HEK293 (cell line): ENCODE measurements around the gene SETD7.

Source experiments
- CTCF ChIA-PET: fragments of 350-600 bp; formaldehyde crosslinking; extraction: SDS; loops from one replicate; lab custom pipeline; 2021; ENCODE audit warnings: antibody characterized with exemption; lab: Yijun Ruan, JAX
- POLR2A ChIA-PET: fragments of 300-600 bp; formaldehyde crosslinking; extraction: SDS; loops from one replicate; lab custom pipeline; 2020; ENCODE audit warnings: antibody characterized with exemption, inconsistent platforms; lab: Yijun Ruan, JAX
- H3K27ac ChIP-seq: fragments of 200-500 bp; sonication (Bioruptor generic); 2 replicates; pipeline ENCODE4 v1.5.1; 2014; ENCODE audit warnings: low read depth, low read length, control low read depth, inconsistent platforms; ENCODE audit errors: extremely low read depth
- H3K36me3 ChIP-seq, 2 experiments: fragments of 200-500 bp in 1 of 2; sonication (Bioruptor generic) in 1 of 2; 1 replicate in 1 of 2; 2 replicates in 1 of 2; pipeline ENCODE4 v1.5.1; 2014 to 2017; ENCODE audit warnings: inconsistent platforms in 2 of 2, low read length in 2 of 2; ENCODE audit not compliant: control insufficient read depth in 2 of 2, insufficient read depth in 1 of 2
- H3K4me1 ChIP-seq: fragments of 200-500 bp; sonication (Bioruptor generic); 2 replicates; pipeline ENCODE4 v1.5.1; 2014; ENCODE audit warnings: mild to moderate bottlenecking, low read length, inconsistent platforms; ENCODE audit not compliant: control insufficient read depth, insufficient read depth
- H3K4me3 ChIP-seq: 2 replicates; pipeline ENCODE4 v1.5.1; 2011; ENCODE audit warnings: low read depth, mild to moderate bottlenecking, control low read depth, low read length, moderate library complexity
- H3K9me3 ChIP-seq: fragments of 200-500 bp; sonication (Bioruptor generic); 2 replicates; pipeline ENCODE4 v1.5.1; 2014; ENCODE audit warnings: low read depth, low read length, inconsistent platforms; ENCODE audit not compliant: control insufficient read depth, insufficient read depth
- FEZF1 ChIP-seq: fragments of 450-650 bp; formaldehyde crosslinking; IDR thresholded peaks from 2 replicates; pipeline ENCODE4 v1.5.1; 2016; ENCODE audit warnings: missing biosample characterization, missing genetic modification characterization
- HOXA7 ChIP-seq: sonication (generic); formaldehyde crosslinking; IDR thresholded peaks from 2 replicates; pipeline ENCODE4 v1.8.1; 2022; ENCODE audit warnings: missing genetic modification reagents, borderline replicate concordance
- KLF9 ChIP-seq: fragments of 450-650 bp; formaldehyde crosslinking; IDR thresholded peaks from 2 replicates; pipeline ENCODE4 v1.5.1; 2016; ENCODE audit warnings: missing biosample characterization, missing genetic modification characterization, low read depth
- OSR2 ChIP-seq: fragments of 450-650 bp; formaldehyde crosslinking; IDR thresholded peaks from 2 replicates; pipeline ENCODE4 v1.5.1; 2016; ENCODE audit warnings: missing biosample characterization, missing genetic modification characterization
- PRDM1 ChIP-seq: fragments of 450-650 bp; formaldehyde crosslinking; IDR thresholded peaks from 2 replicates; pipeline ENCODE4; 2016; ENCODE audit warnings: missing biosample characterization, missing genetic modification characterization
- TCF7L2 ChIP-seq: IDR thresholded peaks from 2 replicates; pipeline ENCODE4 v1.6.1; 2011; ENCODE audit warnings: low read depth, mild to moderate bottlenecking, inconsistent platforms, low read length, moderate library complexity, borderline replicate concordance
- ZBTB48 ChIP-seq: fragments of 450-650 bp; formaldehyde crosslinking; IDR thresholded peaks from 2 replicates; pipeline ENCODE4 v1.5.1; 2016; ENCODE audit warnings: missing biosample characterization, missing genetic modification characterization
- ZBTB7A ChIP-seq: fragments of 450-650 bp; formaldehyde crosslinking; IDR thresholded peaks from 2 replicates; pipeline ENCODE4 v1.5.1; 2016; ENCODE audit warnings: low read depth, missing biosample characterization, missing genetic modification characterization
- ZNF239 ChIP-seq: fragments of 450-650 bp; formaldehyde crosslinking; IDR thresholded peaks from 2 replicates; pipeline ENCODE4 v1.5.1; 2016; ENCODE audit warnings: missing biosample characterization, missing genetic modification characterization
- ZNF311 ChIP-seq: fragments of 450-650 bp; formaldehyde crosslinking; IDR thresholded peaks from 2 replicates; pipeline ENCODE4 v1.5.1; 2017; ENCODE audit warnings: missing biosample characterization, missing genetic modification characterization, borderline replicate concordance
- ZNF350 ChIP-seq: fragments of 450-650 bp; formaldehyde crosslinking; IDR thresholded peaks from 2 replicates; pipeline ENCODE4 v1.5.0; 2017; ENCODE audit warnings: missing biosample characterization, mild to moderate bottlenecking, missing genetic modification characterization
- ZNF404 ChIP-seq: fragments of 450-650 bp; formaldehyde crosslinking; IDR thresholded peaks from 2 replicates; pipeline ENCODE4 v1.5.1; 2017; ENCODE audit warnings: missing biosample characterization, missing genetic modification characterization
- ZNF514 ChIP-seq: fragments of 450-650 bp; formaldehyde crosslinking; IDR thresholded peaks from 2 replicates; pipeline ENCODE4 v1.5.1; 2016; ENCODE audit warnings: missing biosample characterization, missing genetic modification characterization
- ZNF600 ChIP-seq: fragments of 450-650 bp; formaldehyde crosslinking; IDR thresholded peaks from 2 replicates; pipeline ENCODE4 v1.5.1; 2016; ENCODE audit warnings: missing biosample characterization, missing genetic modification characterization
- ZNF610 ChIP-seq: fragments of 450-650 bp; formaldehyde crosslinking; IDR thresholded peaks from 2 replicates; pipeline ENCODE4 v1.5.1; 2016; ENCODE audit warnings: missing biosample characterization, missing genetic modification characterization, borderline replicate concordance
- ZNF624 ChIP-seq: fragments of 450-650 bp; formaldehyde crosslinking; IDR thresholded peaks from 2 replicates; pipeline ENCODE4 v1.5.1; 2017; ENCODE audit warnings: missing biosample characterization, missing genetic modification characterization
- TF ChIP-seq, protein P1 (sequence below): fragments of 450-650 bp; formaldehyde crosslinking; IDR thresholded peaks from 2 replicates; pipeline ENCODE4 v1.5.1; 2016; ENCODE audit warnings: missing biosample characterization, missing genetic modification characterization
- TF ChIP-seq, protein P2 (sequence below): fragments of 450-650 bp; IDR thresholded peaks from 2 replicates; pipeline ENCODE4 v1.5.1; 2018; ENCODE audit warnings: missing biosample characterization, mild to moderate bottlenecking, missing genetic modification characterization
- TF ChIP-seq, protein P3 (sequence below): fragments of 450-650 bp; formaldehyde crosslinking; conservative IDR thresholded peaks from 2 replicates; pipeline ENCODE4 v1.5.1; 2016; ENCODE audit warnings: low read depth, missing biosample characterization, missing genetic modification characterization
- TF ChIP-seq, protein P4 (sequence below): fragments of 450-650 bp; formaldehyde crosslinking; optimal IDR thresholded peaks from 2 replicates; pipeline ENCODE3; 2016; ENCODE audit warnings: missing biosample characterization, mild to moderate bottlenecking, missing genetic modification characterization
- TF ChIP-seq, protein P5 (sequence below): fragments of 450-650 bp; formaldehyde crosslinking; IDR thresholded peaks from 2 replicates; pipeline ENCODE4 v1.5.1; 2017; ENCODE audit warnings: missing biosample characterization, missing genetic modification characterization
- TF ChIP-seq, protein P6 (sequence below): fragments of 450-650 bp; formaldehyde crosslinking; IDR thresholded peaks from 2 replicates; pipeline ENCODE4 v1.5.1; 2016; ENCODE audit warnings: missing biosample characterization, missing genetic modification characterization

The SETD7 gene

DNA sequence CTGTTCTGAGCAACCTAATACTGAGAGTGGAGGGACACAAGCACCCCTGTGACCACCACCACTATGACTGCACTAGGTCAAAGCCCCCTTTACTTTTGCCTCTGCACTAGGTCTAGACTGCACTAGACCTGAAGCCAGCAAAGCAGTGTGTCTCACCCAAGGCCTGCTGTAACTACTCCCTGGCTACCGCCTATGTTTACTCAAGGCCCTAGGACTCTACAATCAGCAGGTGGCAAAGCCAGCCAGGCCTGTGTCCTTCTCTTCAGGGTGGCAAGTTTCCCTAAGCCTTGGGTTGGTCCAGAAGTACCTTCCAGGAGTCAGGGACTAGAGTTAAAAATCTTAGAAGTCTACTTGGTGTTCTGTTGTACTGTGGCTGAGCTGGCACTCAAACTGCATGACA, 86.2 kb downstream of the SETD7 start:
- TF ChIP-seq HOXA7 (CRISPR knock-in tag): no peak
- TF ChIP-seq ZBTB48: no peak
- TF ChIP-seq ZNF514 (tag by site-specific recombination): no peak
- TF ChIP-seq ZNF404: no peak
- no peak for TF ChIP-seq ZNF600 (tag by site-specific recombination)
- TF ChIP-seq ZNF610 (tag by site-specific recombination): no peak
- TF ChIP-seq, all 188 proteins: peak for 0
- Histone ChIP-seq H3K27ac (no peak overlapping the region), H3K4me1 (no peaks in the 10 kb centered on the region), H3K9me3 (no peaks in the 10 kb centered on the region), H3K36me3 (peaks cover 0 to 15% of the 10 kb centered on the region in 2 experiments; a peak in 1 of 3 replicates), H3K4me3 (no peak overlapping the region)
- POLR2A ChIA-PET: no interaction called here
- CTCF ChIA-PET: no interaction called here

DNA sequence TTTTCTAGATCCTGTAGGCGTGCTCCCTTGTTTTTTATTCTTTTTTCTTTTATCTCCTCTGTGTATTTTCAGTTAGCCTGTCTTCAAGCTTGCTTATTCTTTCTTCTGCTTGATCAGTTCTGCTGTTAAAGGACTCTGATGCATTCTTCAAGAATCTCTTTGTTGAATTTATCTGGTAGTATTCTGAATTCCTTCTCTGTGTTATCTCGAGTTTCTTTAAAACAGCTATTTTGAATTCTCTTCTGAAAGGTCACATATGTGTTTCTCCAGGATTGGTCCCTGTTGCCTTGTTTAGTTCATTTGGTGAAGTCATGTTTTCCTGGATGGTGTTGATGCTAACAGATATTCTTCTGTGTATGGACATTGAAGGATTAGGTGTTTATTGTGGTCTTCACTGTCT, 86.8 kb downstream of the SETD7 start:
- Histone ChIP-seq H3K4me1 (no peaks in the 10 kb centered on the region), H3K4me3 (no peak overlapping the region), H3K9me3 (no peaks in the 10 kb centered on the region), H3K27ac (no peak overlapping the region), H3K36me3 (peaks cover 0 to 15% of the 10 kb centered on the region in 2 experiments; a peak in 1 of 3 replicates)
- CTCF ChIA-PET: interaction anchor here (0.6 kb wide), 2 partner anchors 122 to 137 kb away, joined by 3 read pairs; no protein-coding TSS in a partner anchor
- TF ChIP-seq ZNF311: no peak
- TF ChIP-seq, protein P1, sequence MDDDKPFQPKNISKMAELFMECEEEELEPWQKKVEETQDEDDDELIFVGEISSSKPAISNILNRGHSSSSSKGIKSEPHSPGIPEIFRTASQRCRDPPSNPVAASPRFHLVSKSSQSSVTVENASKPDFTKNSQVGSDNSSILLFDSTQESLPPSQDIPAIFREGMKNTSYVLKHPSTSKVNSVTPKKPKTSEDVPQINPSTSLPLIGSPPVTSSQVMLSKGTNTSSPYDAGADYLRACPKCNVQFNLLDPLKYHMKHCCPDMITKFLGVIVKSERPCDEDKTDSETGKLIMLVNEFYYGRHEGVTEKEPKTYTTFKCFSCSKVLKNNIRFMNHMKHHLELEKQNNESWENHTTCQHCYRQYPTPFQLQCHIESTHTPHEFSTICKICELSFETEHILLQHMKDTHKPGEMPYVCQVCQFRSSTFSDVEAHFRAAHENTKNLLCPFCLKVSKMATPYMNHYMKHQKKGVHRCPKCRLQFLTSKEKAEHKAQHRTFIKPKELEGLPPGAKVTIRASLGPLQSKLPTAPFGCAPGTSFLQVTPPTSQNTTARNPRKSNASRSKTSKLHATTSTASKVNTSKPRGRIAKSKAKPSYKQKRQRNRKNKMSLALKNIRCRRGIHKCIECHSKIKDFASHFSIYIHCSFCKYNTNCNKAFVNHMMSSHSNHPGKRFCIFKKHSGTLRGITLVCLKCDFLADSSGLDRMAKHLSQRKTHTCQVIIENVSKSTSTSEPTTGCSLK (tag by site-specific recombination): no peak
- TF ChIP-seq, protein P2, sequence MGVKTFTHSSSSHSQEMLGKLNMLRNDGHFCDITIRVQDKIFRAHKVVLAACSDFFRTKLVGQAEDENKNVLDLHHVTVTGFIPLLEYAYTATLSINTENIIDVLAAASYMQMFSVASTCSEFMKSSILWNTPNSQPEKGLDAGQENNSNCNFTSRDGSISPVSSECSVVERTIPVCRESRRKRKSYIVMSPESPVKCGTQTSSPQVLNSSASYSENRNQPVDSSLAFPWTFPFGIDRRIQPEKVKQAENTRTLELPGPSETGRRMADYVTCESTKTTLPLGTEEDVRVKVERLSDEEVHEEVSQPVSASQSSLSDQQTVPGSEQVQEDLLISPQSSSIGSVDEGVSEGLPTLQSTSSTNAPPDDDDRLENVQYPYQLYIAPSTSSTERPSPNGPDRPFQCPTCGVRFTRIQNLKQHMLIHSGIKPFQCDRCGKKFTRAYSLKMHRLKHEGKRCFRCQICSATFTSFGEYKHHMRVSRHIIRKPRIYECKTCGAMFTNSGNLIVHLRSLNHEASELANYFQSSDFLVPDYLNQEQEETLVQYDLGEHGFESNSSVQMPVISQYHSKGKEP: no peak
- TF ChIP-seq ZNF350 (tag by site-specific recombination): no peak
- no peak for TF ChIP-seq OSR2 (tag by site-specific recombination)
- no peak for TF ChIP-seq ZNF624 (tag by site-specific recombination)
- TF ChIP-seq, protein P3, sequence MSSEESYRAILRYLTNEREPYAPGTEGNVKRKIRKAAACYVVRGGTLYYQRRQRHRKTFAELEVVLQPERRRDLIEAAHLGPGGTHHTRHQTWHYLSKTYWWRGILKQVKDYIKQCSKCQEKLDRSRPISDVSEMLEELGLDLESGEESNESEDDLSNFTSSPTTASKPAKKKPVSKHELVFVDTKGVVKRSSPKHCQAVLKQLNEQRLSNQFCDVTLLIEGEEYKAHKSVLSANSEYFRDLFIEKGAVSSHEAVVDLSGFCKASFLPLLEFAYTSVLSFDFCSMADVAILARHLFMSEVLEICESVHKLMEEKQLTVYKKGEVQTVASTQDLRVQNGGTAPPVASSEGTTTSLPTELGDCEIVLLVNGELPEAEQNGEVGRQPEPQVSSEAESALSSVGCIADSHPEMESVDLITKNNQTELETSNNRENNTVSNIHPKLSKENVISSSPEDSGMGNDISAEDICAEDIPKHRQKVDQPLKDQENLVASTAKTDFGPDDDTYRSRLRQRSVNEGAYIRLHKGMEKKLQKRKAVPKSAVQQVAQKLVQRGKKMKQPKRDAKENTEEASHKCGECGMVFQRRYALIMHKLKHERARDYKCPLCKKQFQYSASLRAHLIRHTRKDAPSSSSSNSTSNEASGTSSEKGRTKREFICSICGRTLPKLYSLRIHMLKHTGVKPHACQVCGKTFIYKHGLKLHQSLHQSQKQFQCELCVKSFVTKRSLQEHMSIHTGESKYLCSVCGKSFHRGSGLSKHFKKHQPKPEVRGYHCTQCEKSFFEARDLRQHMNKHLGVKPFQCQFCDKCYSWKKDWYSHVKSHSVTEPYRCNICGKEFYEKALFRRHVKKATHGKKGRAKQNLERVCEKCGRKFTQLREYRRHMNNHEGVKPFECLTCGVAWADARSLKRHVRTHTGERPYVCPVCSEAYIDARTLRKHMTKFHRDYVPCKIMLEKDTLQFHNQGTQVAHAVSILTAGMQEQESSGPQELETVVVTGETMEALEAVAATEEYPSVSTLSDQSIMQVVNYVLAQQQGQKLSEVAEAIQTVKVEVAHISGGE (tag by site-specific recombination): no peak
- no peak for TF ChIP-seq TCF7L2
- no peak for TF ChIP-seq FEZF1
- no peak for TF ChIP-seq ZBTB7A (tag by site-specific recombination)
- no peak for TF ChIP-seq PRDM1 (tag by site-specific recombination)
- TF ChIP-seq, protein P4, sequence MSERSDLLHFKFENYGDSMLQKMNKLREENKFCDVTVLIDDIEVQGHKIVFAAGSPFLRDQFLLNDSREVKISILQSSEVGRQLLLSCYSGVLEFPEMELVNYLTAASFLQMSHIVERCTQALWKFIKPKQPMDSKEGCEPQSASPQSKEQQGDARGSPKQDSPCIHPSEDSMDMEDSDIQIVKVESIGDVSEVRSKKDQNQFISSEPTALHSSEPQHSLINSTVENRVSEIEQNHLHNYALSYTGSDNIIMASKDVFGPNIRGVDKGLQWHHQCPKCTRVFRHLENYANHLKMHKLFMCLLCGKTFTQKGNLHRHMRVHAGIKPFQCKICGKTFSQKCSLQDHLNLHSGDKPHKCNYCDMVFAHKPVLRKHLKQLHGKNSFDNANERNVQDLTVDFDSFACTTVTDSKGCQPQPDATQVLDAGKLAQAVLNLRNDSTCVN: no peak
- TF ChIP-seq, protein P5, sequence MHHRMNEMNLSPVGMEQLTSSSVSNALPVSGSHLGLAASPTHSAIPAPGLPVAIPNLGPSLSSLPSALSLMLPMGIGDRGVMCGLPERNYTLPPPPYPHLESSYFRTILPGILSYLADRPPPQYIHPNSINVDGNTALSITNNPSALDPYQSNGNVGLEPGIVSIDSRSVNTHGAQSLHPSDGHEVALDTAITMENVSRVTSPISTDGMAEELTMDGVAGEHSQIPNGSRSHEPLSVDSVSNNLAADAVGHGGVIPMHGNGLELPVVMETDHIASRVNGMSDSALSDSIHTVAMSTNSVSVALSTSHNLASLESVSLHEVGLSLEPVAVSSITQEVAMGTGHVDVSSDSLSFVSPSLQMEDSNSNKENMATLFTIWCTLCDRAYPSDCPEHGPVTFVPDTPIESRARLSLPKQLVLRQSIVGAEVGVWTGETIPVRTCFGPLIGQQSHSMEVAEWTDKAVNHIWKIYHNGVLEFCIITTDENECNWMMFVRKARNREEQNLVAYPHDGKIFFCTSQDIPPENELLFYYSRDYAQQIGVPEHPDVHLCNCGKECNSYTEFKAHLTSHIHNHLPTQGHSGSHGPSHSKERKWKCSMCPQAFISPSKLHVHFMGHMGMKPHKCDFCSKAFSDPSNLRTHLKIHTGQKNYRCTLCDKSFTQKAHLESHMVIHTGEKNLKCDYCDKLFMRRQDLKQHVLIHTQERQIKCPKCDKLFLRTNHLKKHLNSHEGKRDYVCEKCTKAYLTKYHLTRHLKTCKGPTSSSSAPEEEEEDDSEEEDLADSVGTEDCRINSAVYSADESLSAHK (tag by site-specific recombination): no peak
- TF ChIP-seq ZNF514 (tag by site-specific recombination): no peak
- no peak for TF ChIP-seq ZNF239 (tag by site-specific recombination)
- no peak for TF ChIP-seq KLF9 (tag by site-specific recombination)
- TF ChIP-seq, protein P6, sequence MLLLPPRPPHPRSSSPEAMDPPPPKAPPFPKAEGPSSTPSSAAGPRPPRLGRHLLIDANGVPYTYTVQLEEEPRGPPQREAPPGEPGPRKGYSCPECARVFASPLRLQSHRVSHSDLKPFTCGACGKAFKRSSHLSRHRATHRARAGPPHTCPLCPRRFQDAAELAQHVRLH (tag by site-specific recombination): no peak
- POLR2A ChIA-PET: no interaction called here
